Measurements from ENCODE around the gene CDH13.

The CDH13 gene

DNA sequence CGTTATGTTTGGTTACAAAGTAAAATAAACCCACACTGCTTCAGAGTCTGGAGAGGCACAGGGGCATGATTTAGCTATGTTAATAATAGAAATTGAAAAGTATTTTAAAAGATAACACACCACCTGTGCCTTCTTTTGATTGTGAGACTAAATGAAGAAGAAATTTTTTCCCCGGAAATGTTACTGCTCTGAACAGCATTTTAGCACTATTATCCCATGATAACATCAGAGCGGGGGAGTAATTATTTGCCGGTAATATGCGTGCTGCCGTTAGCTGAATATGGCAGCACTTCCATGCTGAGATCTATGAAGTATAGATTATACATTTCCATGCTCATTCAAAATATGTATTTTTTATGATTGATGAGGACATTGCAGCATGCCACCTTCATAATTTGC is 680.8 kb downstream of the CDH13 start:
- DNase-seq (ENCODE audit: low read depth) = no peak

DNA sequence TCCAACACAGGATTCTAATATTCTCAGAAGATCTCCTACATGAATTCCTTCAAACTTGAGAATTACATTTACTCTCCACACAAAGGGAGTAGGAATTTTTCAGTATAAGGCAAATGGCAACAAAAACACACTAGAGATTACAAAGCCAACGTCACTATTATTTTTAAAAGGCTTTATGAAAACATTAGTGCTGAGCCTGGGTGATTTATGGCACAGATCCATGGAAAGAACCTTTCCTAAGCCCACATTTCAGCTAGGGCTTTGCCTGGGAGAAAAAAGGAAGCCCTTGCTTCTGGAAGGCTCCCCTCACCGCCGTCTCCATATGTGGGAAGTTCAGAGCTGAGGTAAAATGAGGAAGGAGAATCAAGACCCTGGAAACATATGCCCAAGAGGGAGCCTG is 681.6 kb downstream of the CDH13 start:
- DNase-seq (ENCODE audit: low read depth) = no peak

DNA sequence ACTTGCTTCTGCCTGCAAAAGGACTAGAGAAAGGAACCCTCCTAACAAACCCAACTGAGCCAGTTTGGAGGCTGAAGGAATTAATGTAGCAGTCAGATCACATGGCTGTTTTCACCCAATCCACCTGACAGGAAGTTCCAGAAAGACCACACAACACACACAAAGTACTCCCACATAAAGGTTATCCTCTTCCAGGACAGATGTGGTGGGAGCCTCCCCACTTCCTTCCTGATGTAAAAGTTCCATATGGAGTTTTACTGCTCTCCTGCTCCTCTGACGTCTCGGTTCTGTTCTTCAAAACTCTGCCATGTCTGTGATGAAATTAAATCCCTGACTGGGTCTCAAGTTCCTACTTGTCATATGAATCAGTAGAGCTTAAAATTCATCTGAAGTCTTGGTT is 684.0 kb downstream of the CDH13 start:
- DNase-seq (ENCODE audit: low read depth) = no peak

DNA sequence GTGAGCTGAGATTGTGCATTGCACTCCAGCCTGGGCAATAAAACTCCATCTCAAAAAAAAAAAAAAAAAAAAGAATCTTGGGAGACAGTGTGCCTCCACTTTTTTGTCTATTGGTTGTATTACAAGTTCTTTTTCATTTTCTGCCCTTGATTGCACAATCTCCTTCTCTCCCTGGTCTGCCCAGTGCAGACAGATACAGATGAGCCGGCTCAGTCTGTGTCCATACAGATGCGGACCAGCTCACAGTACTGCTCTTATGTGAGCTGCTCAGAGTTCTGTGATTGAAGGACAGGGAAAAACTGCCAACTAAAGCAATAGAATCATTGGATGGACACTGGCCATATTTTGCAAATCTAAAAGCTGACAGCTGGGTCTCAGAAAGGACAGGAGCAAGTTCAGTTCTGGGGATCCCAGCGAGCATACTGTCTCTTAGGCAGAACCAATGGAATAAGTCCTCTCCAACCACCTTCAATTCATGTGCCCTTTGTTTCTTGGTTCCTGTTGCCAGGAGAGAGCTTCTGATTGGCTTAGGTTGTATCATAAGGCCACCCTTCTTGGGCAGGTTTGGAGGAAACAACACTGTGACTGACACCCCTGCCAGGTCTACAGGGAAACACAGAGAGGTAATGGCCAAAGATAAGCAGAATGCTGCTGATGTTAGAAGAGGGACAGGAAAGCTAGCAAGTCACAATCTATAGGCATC is 685.4 kb downstream of the CDH13 start:
- DNase-seq (ENCODE audit: low read depth) = no peak

DNA sequence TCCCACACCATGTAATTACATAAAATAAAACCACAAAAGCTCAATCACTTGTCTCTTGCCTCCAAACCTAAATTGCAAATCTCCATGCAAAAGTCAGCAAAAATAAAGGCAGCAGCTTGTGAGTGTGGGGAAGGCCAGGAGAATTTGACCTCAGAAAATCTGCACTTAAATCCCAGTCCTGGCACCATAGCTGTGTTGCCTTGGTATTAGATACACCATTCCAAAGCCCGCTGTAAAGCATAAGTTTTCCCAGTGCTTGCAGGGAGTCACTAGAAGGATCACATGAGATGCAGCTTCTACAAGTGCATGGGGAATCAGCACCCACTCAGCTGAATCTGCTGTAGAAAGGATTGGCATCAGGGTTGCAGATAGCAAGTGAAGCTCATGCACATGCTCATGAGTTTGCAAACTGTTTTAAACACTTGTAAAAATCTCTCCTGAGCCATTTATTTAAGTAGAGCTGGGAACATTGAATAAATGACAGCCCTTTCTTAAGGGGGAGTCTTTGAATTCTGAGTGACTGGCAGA is 686.0 kb downstream of the CDH13 start:
- no peak for DNase-seq (ENCODE audit: low read depth)

DNA sequence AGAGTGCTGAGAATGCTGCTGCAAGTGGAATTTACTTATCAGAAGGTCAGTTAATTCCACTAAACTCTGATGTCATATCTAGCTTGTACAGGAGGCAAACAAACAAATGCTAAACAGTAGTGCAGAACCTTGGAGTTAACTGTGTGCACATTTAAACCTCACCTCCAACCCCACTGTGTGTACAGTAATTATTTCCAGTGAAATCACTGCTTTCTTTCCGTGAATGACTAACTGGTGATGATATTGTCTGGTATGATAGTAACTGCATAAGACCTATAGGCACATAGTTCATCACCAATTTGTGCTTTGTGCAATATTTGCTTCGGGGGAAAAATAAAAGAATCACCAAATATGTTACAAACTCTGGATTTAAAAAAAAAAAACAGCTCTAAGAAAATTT is 688.5 kb downstream of the CDH13 start:
- no peak for DNase-seq (ENCODE audit: low read depth)

DNA sequence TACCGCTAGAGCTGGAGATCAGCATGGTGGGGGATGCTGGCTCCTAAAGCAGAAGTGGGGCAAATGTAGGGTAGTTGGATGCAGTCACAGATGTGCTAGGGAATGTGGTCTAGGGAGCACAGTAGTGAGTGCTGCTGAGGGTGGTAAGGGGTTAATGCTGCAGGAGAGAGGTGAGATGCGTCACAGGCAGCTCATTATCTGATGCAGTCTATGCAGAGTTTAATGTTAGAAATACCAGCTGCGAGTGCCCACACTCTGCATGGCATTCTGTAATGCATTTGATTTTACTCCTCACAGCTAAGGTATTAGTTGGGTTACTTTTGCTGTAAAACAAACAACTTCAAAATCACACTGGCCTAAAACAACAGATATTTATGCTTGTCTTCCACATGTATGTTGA is 689.7 kb downstream of the CDH13 start:
- no peak for DNase-seq (ENCODE audit: low read depth)

DNA sequence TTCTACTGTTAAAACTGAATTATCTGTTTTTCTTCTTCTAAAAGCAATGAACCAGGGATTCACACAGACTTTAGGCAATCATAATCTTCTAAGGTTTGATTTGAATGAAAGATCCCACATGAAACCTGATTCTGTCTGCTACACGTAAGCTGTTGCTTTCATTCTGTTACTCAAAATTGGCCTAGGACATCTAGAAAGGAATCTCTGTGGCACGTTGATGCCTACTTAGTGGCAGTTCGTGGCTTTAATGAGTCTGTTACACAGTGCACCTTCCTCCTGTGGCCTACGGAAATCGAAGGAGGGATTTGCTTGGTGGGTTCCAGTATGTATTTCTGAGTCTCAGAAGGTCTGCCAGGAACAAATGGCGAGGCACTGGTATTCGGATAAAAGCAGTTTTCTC is 691.6 kb downstream of the CDH13 start:
- DNase-seq (ENCODE audit: low read depth) = no peak

DNA sequence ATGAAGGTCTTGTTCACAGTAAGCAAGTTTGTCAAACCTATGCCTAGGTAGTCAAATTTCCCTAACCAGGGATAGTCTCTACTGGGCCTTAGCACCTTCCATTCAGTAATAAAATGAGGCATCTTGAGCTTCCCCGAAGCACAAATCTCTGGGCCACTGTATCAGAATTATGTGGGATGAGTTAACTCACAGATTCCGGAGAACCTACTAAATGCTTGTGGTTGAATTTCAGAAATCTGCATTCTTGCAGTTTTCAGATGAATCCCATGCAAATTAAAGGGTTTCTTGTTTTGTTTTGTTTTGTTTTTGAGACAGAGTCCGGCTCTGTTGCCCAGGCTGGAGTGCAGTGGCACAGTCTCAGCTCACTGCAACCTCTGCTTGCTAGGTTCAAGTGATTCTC is 702.2 kb downstream of the CDH13 start:
- DNase-seq (ENCODE audit: low read depth) = no peak

DNA sequence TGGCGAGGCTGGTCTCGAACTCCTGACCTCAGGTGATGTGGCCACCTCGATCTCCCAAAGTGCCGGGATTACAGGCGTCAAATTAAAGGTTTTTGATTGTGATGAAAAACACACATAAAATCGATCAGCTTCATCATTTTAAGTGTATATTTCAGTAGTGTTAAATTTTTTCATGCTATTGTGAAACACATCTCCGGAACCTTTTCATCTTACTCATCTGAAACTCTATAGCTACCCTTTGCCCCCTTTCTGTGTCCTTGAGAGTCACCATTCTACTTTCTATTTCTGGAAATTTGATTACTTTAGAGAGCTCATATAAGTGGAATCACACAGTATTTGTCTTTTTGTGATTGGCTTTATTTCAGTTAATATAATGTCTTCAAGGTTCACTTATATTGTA is 702.7 kb downstream of the CDH13 start:
- no peak for DNase-seq (ENCODE audit: low read depth)

DNA sequence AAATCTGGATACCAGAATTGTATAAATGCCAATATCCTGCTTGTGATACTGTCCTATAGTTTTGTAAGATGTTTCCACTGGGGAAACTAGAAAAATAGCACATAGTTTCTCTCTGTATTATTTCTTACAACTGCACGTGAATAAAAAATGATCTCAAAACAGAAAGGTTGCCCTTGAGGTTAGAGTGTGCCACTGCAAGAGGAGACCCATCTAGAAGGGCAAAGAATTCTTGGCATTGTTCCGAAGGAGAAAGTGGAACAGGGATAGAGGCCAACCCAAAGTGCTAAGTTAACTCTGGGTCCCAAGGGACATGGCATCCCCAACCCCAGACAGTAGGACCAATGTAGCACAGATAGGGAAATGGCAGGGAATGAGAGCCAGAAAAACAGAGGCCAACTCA is 703.5 kb downstream of the CDH13 start:
- DNase-seq (ENCODE audit: low read depth) = no peak

DNA sequence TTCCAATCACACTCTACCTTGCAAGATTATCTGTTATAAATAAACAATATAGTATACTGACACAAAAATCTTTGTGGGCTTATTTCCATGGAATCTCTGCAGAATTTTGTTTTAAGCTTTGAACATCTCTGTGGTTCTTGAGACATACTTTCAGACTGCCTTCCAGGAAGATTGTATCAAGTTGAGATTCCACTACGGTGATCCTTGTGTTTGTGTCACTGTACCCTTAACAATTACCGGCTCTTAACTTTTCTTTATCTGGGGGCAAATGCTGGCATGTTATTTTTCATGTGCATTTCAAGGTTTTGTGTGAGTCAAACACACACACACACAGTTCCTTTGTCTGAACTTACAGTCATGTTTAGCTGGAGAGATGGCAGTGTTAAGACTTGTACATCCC is 708.3 kb downstream of the CDH13 start:
- DNase-seq (ENCODE audit: low read depth) = no peak

DNA sequence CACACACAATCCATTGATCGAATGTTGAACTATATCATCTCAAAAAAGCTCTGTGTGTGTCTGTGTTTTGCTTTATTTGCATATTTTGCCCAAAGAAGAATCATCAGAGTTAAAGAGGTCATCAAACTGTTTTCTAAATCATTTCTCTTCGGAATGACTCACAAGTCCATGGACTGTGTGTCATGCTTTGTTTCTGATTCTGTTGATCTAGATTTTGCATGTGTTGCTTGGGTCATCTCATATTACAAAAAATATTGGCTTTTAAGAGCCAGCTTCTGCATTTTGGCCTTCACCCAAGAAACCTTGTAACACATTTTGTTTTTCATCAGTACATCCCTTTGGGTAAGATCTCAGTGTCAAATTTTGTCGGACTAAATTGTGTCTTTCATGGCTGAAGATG is 709.8 kb downstream of the CDH13 start:
- DNase-seq (ENCODE audit: low read depth) = peak; percentile 81

DNA sequence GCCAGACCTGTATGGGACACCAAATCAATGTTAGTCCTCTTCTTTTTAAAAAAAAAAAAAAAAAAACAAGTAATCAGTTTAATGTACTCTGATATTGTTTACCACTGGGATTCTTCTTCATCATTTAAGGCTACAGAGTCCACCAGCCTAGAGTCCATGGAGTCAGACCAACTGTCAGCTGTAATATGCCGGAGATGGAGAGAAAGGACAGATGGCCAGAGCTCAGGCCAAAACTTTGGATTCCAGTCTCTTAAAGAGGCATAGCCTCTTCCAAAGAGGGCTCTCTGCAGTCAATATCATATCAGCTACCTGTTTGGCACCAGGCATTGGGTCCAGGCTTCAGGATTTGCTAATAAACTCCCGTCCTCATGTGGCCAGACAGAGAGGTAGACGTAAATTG is 711.4 kb downstream of the CDH13 start:
- DNase-seq (ENCODE audit: low read depth) = no peak

DNA sequence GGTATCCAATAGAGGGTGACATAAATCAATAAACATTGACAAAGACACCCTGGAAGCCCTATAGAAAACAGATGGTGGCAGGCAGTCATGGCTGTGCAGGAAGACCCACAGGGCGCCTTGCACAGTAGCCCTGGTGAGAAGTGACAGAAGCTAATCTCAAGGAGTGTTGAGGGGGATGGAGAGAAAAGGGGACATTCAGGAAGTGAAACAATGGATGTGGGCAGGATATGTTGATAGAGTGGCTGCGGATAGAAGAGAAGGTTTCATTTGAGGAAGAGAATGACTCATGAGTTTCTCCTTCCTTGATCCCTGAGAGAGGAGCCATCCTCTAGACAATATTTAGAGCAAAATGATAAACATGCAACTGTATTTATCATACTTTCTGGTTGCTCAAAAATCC is 712.2 kb downstream of the CDH13 start:
- DNase-seq (ENCODE audit: low read depth) = no peak

DNA sequence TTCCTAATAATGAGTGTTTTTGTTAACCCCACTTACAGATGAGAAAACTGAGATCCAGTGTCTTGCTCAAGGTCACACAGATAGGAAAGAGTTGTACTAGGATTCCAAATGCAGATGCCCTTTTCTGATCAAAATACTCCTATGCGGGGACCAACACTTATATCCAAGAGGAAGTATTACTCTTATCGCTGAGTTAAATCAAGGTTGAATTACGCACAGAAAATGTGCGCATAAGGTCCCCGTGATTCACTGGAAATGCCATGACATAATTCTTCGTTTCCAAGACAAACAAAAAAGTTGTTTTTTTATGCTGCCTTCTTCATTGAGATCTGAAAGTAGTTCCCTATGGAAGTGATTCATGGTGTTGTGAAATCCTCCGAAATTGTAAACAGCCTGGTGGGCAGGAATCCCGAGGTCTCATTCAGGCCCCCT is 717.2 kb downstream of the CDH13 start:
- peak; percentile 89 for DNase-seq (ENCODE audit: low read depth)

DNA sequence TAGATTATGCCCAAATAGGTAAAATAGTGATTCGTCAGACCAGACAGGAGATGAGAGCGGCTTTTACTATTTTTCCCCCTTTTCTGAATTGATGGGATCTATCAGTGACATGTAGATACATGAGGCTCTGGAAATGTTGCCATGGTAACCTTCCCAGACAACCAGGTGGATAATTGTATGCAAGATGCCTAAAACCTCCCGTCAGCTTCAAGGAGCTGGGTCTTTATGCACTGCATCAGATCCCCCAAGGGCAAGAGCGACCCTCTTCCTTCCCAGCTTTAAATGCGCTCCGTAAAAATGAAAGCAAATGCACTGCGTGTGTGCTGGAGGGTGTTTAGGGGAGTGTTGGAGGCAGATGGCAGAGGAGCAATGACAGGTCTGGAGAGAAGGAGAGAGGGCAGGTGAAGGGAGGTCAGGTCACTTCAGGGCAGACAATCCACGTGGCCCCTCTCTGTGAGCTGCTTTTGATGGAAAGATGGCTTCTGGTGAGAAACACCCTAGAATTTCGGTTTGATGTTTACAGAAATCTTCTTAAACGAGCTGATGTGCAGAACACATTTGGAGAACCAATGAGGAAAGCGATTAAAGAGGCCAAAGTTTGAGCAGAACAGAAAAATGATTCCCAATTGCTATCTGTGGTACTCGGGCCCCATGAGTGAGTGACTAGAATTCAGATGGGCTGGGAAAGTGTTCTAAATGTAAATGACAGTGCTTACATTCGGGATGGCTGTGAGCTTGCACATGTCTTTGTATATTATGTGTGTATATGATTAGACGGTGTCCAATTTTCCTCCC is 719.3 kb downstream of the CDH13 start:
- no peak for DNase-seq (ENCODE audit: low read depth)

DNA sequence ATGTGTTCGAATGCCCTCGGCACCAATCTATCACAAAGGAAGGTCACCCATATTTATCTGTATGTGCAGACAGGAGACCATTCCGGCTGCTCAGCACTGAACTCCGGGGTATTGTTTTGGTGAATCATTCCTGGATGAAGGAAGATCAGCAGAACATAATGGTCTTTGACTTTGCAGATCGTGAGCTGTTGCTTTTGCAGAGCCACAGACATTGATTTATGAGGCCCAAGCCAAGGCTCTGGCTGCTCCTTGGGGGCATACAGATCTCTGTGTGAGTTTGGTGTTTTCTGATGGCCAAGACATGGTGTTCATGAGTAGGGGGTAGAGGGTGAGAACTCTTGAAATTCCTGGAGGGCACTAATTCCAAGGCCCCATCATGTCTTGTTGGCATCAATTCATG is 722.2 kb downstream of the CDH13 start:
- DNase-seq (ENCODE audit: low read depth) = no peak

DNA sequence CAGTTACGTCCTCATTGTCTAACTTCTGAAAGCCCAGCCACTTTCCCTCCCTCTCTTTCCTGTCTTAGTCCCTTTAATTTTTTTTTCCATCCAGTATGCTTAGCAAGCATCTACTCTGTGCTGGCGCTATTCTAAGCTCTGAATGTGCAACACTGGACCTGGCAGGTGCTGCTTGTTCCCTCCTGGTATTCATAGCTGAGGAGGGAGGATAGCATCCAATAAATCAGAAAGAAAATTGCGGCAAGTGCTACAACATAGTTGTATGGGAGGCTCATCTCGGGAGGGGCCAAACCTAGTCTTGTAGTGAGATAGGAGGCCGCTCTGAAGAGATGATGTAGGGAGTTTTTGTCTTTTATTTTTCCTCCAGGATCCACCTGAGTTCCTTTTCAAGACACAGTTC is 723.7 kb downstream of the CDH13 start:
- no peak for DNase-seq (ENCODE audit: low read depth)

DNA sequence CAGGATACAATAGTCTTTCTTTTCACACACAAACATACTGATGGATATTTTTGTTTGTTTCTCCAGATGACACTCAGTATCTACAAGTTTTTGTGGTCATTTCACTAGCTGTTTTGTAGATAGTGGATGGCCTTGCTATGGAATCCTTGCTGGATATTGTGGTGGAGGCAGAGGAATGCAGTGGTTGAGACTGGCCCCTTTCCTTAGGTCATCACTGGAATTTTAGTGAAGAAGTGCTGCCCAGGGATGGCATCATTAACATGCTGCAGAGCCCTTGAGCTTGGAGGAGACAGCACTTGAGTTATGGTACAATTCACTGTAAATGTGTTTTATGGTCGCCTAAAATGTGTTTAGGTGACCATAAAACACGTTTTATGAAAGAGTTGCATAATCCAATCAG is 725.1 kb downstream of the CDH13 start:
- DNase-seq (ENCODE audit: low read depth) = peak; percentile 67

DNA sequence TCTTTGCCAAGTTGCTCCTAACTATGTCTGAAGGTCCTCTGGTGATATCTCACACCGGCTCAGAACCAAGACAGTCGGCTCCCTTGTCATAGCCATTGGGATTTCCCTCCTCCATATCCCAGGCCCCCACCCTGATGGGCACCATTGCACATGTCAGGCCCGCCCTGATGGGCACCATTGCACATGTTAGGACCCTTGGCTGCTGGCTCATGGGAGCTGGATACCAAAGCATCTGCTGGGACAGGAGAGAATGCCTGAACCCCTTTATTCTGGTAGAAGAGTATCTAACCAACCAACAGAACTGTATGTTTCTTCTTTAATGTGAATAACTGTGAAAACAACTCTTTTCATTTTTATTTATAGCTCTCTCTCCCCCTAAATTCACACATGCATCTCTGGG is 726.5 kb downstream of the CDH13 start:
- DNase-seq (ENCODE audit: low read depth) = no peak

DNA sequence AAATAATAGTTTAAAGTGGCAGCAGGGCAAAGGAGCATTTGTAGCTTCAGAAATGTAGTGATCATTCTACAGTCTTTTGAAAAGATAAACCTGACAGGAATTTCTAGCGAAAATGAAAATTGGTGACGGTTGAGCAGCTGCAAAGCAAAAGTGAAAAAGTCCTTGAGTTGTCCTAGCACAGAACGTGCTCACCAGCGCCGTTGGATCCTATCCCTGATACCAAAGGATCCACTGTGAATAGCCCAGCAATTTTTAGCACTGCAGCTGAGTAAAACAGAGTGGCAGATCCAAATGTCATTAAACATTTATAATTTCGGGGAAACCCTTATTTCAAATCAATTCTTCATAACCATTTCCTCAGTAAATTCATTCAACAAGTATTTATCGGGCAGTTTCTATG is 727.2 kb downstream of the CDH13 start:
- DNase-seq (ENCODE audit: low read depth) = no peak

DNA sequence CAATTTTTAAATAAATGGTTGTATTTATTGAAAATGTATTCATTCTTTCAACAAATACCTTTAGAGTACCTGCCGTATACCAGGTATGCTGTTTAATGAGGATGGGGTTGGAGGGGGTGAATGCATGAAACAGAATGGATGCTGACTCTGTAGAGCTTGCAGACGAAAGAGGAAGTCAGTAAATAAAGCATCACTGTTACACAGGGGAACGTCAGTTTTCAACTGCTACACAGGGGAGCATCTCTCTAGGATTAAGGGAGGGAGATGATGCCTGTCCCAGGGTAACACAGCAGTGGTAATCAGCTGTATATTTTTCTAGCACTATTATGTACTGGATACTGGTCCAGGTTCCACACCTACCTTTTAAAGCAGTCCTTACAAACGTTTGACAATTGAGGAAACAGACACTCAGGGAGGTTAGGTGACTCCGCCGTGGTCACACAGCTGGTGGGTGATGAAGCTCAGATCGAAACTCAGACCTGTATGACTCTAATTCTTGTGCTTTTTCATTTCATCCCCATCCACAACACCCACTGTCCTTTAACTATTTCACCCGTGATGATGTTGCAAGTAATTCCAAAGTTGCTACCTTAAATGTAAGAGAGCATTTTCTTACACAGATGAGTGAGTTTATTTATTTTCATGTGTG is 728.9 kb downstream of the CDH13 start:
- no peak for DNase-seq (ENCODE audit: low read depth)

Data from GM04504 (cell line).